Measurements from ENCODE around the gene KIF21A. TPM values are rescaled to one million over a fixed set of nuclear protein-coding genes. Genes with fewer than 3 reads are reported as not detected.

Gene KIF21A
- total and polyA plus RNA-seq, 2 of the 13 experiments (the other 11 are each of a cell fraction or from before 2014, with no cell fraction given), result 20.6 to 39.7 TPM

DNA sequence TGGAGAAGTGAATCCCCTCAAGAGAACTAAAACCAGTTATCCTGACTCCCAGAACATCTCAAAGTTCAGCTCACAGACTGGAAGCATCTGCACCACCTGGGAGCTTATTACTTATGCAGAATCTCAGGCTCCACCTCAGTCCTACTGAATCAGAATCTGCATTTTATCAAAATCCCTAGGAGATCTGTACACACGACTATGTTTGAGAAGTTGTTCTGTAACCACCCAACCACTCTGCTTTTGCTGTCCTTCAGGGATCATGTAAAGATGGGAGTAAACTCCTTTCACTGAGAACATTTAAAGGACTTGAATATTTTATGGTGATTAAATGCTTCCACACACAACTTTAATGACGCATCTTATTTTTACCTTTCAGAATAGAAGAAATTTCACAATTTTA, 98.0 kb downstream of the KIF21A start (continued):
- TF ChIP-seq, protein P1, sequence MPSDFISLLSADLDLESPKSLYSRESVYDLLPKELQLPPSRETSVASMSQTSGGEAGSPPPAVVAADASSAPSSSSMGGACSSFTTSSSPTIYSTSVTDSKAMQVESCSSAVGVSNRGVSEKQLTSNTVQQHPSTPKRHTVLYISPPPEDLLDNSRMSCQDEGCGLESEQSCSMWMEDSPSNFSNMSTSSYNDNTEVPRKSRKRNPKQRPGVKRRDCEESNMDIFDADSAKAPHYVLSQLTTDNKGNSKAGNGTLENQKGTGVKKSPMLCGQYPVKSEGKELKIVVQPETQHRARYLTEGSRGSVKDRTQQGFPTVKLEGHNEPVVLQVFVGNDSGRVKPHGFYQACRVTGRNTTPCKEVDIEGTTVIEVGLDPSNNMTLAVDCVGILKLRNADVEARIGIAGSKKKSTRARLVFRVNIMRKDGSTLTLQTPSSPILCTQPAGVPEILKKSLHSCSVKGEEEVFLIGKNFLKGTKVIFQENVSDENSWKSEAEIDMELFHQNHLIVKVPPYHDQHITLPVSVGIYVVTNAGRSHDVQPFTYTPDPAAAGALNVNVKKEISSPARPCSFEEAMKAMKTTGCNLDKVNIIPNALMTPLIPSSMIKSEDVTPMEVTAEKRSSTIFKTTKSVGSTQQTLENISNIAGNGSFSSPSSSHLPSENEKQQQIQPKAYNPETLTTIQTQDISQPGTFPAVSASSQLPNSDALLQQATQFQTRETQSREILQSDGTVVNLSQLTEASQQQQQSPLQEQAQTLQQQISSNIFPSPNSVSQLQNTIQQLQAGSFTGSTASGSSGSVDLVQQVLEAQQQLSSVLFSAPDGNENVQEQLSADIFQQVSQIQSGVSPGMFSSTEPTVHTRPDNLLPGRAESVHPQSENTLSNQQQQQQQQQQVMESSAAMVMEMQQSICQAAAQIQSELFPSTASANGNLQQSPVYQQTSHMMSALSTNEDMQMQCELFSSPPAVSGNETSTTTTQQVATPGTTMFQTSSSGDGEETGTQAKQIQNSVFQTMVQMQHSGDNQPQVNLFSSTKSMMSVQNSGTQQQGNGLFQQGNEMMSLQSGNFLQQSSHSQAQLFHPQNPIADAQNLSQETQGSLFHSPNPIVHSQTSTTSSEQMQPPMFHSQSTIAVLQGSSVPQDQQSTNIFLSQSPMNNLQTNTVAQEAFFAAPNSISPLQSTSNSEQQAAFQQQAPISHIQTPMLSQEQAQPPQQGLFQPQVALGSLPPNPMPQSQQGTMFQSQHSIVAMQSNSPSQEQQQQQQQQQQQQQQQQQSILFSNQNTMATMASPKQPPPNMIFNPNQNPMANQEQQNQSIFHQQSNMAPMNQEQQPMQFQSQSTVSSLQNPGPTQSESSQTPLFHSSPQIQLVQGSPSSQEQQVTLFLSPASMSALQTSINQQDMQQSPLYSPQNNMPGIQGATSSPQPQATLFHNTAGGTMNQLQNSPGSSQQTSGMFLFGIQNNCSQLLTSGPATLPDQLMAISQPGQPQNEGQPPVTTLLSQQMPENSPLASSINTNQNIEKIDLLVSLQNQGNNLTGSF (CRISPR knock-in tag; IDR thresholded peaks at IDR 0.05), result no peak
- no peak for TF ChIP-seq ZNF496 (CRISPR knock-in tag; IDR thresholded peaks at IDR 0.05; ENCODE audit: insufficient replicate concordance)

DNA sequence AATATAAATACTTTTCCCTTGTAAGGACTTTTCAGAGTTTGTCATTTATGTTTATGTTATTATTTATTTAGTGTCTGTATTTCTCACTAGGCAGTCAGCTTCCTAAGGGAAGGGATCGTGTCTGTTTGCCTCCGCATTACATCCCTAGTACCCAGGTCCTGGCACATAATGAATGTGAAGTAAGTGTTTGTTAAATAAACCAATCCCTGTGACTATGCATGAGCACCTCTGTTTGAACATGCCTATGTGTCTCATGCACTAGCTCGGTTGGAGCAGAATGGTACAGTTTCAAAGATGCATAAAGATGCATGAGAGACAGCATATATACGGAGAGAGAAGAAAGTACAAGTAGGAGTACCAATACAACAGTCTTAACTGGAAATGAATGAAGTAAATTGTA, 99.3 kb downstream of the KIF21A start:
- H4K20me1 ChIP-seq (ENCODE audit: insufficient read depth, low read length), result no peaks in the 10 kb centered on the region
- peaks cover 0 to 2% of the 10 kb centered on the region in 2 experiments; a peak in 3 of 5 replicates for H3K36me3 ChIP-seq (replicated peaks in 1 of 2; ENCODE audit: control insufficient read depth in 1 of 2, insufficient read depth in 2 of 2, low read length in 2 of 2)
- no peak overlapping the region for H3K4me3 ChIP-seq (replicated peaks in 1 of 3; ENCODE audit: insufficient read depth in 1 of 3, low read depth in 2 of 3, low read length in 3 of 3)
- DNase-seq (ENCODE audit: low spot score), result no peak
- no peak for ATAC-seq
- H3K27me3 ChIP-seq (ENCODE audit: control insufficient read depth in 1 of 2, insufficient read depth in 2 of 2, low read length in 2 of 2), result no peaks in the 10 kb centered on the region
- ChIA-PET CTCF (ENCODE audit: low intra/inter-chr PET ratio, low total read pairs) (no interaction called here), POLR2A (no interaction called here)
- no peaks in the 10 kb centered on the region for H3K79me2 ChIP-seq (ENCODE audit: insufficient read depth, low read length)
- no peak overlapping the region for H2AFZ ChIP-seq (ENCODE audit: low read length)
- no peak overlapping the region for H3K27ac ChIP-seq (ENCODE audit: extremely low read length, insufficient read depth, low read length)
- no peak overlapping the region for H3K9ac ChIP-seq (ENCODE audit: insufficient read depth, low read depth, low read length)
- BruUV-seq (replicated peaks), result no TSS peak
- 95% methylated on average over 4 of the region's 4 CpGs for whole genome bisulfite sequencing (ENCODE audit: low lambda C conversion rate)
- in situ Hi-C loops (cut with HindIII; ENCODE audit: extremely low pct_ligation_motif_present, low pct_unique_long_range_greater_than_20kb), result no loop called here
- intact Hi-C loops (cut with micrococcal nuclease; ENCODE audit: unreplicated experiment), result no loop called here
- no peaks in the 10 kb centered on the region for H3K9me3 ChIP-seq (ENCODE audit: low read length)
- no peak for FAIRE-seq
- no peak overlapping the region for H3K4me2 ChIP-seq (ENCODE audit: low read depth, low read length)
- H3K4me1 ChIP-seq (ENCODE audit: insufficient read depth, low read length), result peaks cover 15% of the 10 kb centered on the region
- TF ChIP-seq CAMTA2 (CRISPR knock-in tag; IDR thresholded peaks at IDR 0.05; ENCODE audit: borderline replicate concordance), result no peak
- TF ChIP-seq, protein P2, sequence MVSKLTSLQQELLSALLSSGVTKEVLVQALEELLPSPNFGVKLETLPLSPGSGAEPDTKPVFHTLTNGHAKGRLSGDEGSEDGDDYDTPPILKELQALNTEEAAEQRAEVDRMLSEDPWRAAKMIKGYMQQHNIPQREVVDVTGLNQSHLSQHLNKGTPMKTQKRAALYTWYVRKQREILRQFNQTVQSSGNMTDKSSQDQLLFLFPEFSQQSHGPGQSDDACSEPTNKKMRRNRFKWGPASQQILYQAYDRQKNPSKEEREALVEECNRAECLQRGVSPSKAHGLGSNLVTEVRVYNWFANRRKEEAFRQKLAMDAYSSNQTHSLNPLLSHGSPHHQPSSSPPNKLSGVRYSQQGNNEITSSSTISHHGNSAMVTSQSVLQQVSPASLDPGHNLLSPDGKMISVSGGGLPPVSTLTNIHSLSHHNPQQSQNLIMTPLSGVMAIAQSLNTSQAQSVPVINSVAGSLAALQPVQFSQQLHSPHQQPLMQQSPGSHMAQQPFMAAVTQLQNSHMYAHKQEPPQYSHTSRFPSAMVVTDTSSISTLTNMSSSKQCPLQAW (CRISPR knock-in tag; IDR thresholded peaks at IDR 0.05), result no peak
- TF ChIP-seq CHCHD3 (CRISPR knock-in tag; IDR thresholded peaks at IDR 0.05), result no peak
- no peak for TF ChIP-seq RXRA (CRISPR knock-in tag; IDR thresholded peaks at IDR 0.05)
- no peak for TF ChIP-seq ZSCAN21 (CRISPR knock-in tag; IDR thresholded peaks at IDR 0.05; ENCODE audit: borderline replicate concordance)
- TF ChIP-seq NFKBIZ (CRISPR knock-in tag; IDR thresholded peaks at IDR 0.05), result no peak
- no peak for TF ChIP-seq ZSCAN9 (CRISPR knock-in tag; IDR thresholded peaks at IDR 0.05; ENCODE audit: borderline replicate concordance)
- TF ChIP-seq ZSCAN20 (CRISPR knock-in tag; IDR thresholded peaks at IDR 0.05; ENCODE audit: borderline replicate concordance), result no peak
- no peak for TF ChIP-seq NRL (CRISPR knock-in tag; IDR thresholded peaks at IDR 0.05; ENCODE audit: borderline replicate concordance)
- TF ChIP-seq, protein P3, sequence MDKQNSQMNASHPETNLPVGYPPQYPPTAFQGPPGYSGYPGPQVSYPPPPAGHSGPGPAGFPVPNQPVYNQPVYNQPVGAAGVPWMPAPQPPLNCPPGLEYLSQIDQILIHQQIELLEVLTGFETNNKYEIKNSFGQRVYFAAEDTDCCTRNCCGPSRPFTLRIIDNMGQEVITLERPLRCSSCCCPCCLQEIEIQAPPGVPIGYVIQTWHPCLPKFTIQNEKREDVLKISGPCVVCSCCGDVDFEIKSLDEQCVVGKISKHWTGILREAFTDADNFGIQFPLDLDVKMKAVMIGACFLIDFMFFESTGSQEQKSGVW (CRISPR knock-in tag; IDR thresholded peaks at IDR 0.05; ENCODE audit: borderline replicate concordance), result no peak
- TF ChIP-seq, protein P4, sequence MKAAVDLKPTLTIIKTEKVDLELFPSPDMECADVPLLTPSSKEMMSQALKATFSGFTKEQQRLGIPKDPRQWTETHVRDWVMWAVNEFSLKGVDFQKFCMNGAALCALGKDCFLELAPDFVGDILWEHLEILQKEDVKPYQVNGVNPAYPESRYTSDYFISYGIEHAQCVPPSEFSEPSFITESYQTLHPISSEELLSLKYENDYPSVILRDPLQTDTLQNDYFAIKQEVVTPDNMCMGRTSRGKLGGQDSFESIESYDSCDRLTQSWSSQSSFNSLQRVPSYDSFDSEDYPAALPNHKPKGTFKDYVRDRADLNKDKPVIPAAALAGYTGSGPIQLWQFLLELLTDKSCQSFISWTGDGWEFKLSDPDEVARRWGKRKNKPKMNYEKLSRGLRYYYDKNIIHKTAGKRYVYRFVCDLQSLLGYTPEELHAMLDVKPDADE (CRISPR knock-in tag; IDR thresholded peaks at IDR 0.05), result no peak
